ENCODE data around the gene SPIB. TPM values are rescaled to one million over a fixed set of nuclear protein-coding genes. Genes with fewer than 3 reads are reported as not detected.

Gene SPIB
- total and polyA plus RNA-seq, 2 experiments from 2014 or later, result 12.6 to 17.5 TPM

GRCh38 chr19:50420808-50421207, 2.1 kb downstream of the SPIB start:
- no peak for TF ChIP-seq STAT1 (IDR thresholded peaks at IDR 0.05; ENCODE audit: unreplicated experiment)
- TF ChIP-seq POLR2AphosphoS5 (IDR thresholded peaks at IDR 0.05; ENCODE audit: low read depth), result no peak
- no peak for TF ChIP-seq EZH2 (IDR thresholded peaks at IDR 0.05; ENCODE audit: low read depth, unreplicated experiment)
- TF ChIP-seq ZNF114 (CRISPR knock-in tag; IDR thresholded peaks at IDR 0.05), result no peak
- TF ChIP-seq CTCF (conservative IDR thresholded peaks at IDR 0.05; ENCODE audit: low read depth in 2 of 2), result no peak
- TF ChIP-seq EZH2phosphoT487 (IDR thresholded peaks at IDR 0.05; ENCODE audit: unreplicated experiment), result no peak
- no peak for TF ChIP-seq NANOG (IDR thresholded peaks at IDR 0.05; ENCODE audit: borderline replicate concordance)
- TF ChIP-seq, protein P1, sequence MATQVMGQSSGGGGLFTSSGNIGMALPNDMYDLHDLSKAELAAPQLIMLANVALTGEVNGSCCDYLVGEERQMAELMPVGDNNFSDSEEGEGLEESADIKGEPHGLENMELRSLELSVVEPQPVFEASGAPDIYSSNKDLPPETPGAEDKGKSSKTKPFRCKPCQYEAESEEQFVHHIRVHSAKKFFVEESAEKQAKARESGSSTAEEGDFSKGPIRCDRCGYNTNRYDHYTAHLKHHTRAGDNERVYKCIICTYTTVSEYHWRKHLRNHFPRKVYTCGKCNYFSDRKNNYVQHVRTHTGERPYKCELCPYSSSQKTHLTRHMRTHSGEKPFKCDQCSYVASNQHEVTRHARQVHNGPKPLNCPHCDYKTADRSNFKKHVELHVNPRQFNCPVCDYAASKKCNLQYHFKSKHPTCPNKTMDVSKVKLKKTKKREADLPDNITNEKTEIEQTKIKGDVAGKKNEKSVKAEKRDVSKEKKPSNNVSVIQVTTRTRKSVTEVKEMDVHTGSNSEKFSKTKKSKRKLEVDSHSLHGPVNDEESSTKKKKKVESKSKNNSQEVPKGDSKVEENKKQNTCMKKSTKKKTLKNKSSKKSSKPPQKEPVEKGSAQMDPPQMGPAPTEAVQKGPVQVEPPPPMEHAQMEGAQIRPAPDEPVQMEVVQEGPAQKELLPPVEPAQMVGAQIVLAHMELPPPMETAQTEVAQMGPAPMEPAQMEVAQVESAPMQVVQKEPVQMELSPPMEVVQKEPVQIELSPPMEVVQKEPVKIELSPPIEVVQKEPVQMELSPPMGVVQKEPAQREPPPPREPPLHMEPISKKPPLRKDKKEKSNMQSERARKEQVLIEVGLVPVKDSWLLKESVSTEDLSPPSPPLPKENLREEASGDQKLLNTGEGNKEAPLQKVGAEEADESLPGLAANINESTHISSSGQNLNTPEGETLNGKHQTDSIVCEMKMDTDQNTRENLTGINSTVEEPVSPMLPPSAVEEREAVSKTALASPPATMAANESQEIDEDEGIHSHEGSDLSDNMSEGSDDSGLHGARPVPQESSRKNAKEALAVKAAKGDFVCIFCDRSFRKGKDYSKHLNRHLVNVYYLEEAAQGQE (IDR thresholded peaks at IDR 0.05; ENCODE audit: unreplicated experiment), result no peak
- TF ChIP-seq CREB1 (CRISPR knock-in tag; IDR thresholded peaks at IDR 0.05; ENCODE audit: low read depth), result no peak
- no peak for TF ChIP-seq ZNF331 (CRISPR knock-in tag; IDR thresholded peaks at IDR 0.05; ENCODE audit: low read depth)
- no peak for TF ChIP-seq JUNB (IDR thresholded peaks at IDR 0.05; ENCODE audit: unreplicated experiment)
- TF ChIP-seq ZNF462 (CRISPR knock-in tag; IDR thresholded peaks at IDR 0.05), result no peak
- TF ChIP-seq ETS1 (IDR thresholded peaks at IDR 0.05), result no peak
- Histone ChIP-seq H3F3A (replicated peaks; ENCODE audit: low read depth) (peaks cover 10% of the 10 kb centered on the region; the same call in 1 of the 2 replicates), H3K4me2 (no peak overlapping the region), H3K27ac (ENCODE audit: low read depth) (no peak overlapping the region), H3K36me3 (ENCODE audit: insufficient read depth) (no peaks in the 10 kb centered on the region), H2AFZ (no peak overlapping the region), H3K4me1 (ENCODE audit: insufficient read depth) (peaks cover 9% of the 10 kb centered on the region; the same call in 1 of the 2 replicates), H3K9me2 (ENCODE audit: insufficient read depth) (no peaks in the 10 kb centered on the region), H3K4me3 (no peak overlapping the region), H3K27me3 (ENCODE audit: insufficient read depth) (no peaks in the 10 kb centered on the region), H4K20me1 (replicated peaks; ENCODE audit: insufficient read depth) (no peaks in the 10 kb centered on the region), H3K79me2 (replicated peaks; ENCODE audit: insufficient read depth) (peaks cover 6% of the 10 kb centered on the region; the same call in 1 of the 2 replicates)
- ATAC-seq, result no peak
- peaks cover 3% of the 10 kb centered on the region; the same call in 2 of the 3 replicates for H3K9me3 Mint-ChIP-seq
- H3K4me1 Mint-ChIP-seq, result peaks cover 20% of the 10 kb centered on the region
- H3K4me3 Mint-ChIP-seq, result no peak overlapping the region
- DNase-seq (ENCODE audit: low spot score), result no peak
- H3K27me3 Mint-ChIP-seq (ENCODE audit: insufficient read depth, low read depth, poor library complexity), result peaks cover 10% of the 10 kb centered on the region
- H3K36me3 Mint-ChIP-seq (ENCODE audit: low read depth), result peaks cover 24% of the 10 kb centered on the region
- no peak overlapping the region for H3K27ac Mint-ChIP-seq
